ENCODE measurements around the gene DHX35. TPM values are rescaled to one million over a fixed set of nuclear protein-coding genes. Genes with fewer than 3 reads are reported as not detected.
A peak's percentile ranks its signal among the peaks of the same experiment; 100 is the strongest.

The DHX35 gene
- total RNA-seq, 1 donor from 2014 or later: 15.2 TPM

DNA sequence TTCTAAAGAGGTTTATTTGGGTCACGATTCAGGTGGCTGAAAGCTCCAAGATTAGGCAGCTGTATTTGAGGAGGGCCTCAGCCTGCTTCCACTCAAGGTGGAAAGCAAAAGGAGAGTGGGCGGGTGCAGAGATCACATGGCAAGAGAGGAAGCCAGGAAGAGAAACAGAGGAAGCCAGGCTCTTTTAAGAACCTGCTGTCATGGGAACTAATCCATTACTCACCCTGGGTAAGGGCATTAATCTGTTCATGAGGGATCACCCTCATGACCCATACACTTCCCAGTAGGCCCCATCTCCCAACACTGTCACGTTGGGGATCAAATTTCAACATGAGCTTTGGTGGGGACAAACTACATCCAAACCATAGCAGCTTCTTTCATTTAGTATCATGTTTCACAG, 53.9 kb downstream of the DHX35 start:
- no peak for DNase-seq (ENCODE audit: low spot score in 2 of 2, unreplicated experiment in 2 of 2)
- TF ChIP-seq CTCF (IDR thresholded peaks at IDR 0.05; ENCODE audit: unreplicated experiment): no peak
- Mint-ChIP-seq H3K9me3 (peaks cover 16% of the 10 kb centered on the region), H3K36me3 (peaks cover 67% of the 10 kb centered on the region), H3K4me3 (no peak overlapping the region), H3K27me3 (ENCODE audit: low read depth) (no peaks in the 10 kb centered on the region), H3K27ac (no peak overlapping the region), H3K4me1 (no peaks in the 10 kb centered on the region)

GRCh38 chr20:39016506-39016905, 54.4 kb downstream of the DHX35 start:
- TF ChIP-seq CTCF (IDR thresholded peaks at IDR 0.05; ENCODE audit: unreplicated experiment): no peak
- Mint-ChIP-seq H3K4me3 (no peak overlapping the region), H3K36me3 (peaks cover 66% of the 10 kb centered on the region), H3K27ac (no peak overlapping the region), H3K4me1 (no peaks in the 10 kb centered on the region), H3K27me3 (ENCODE audit: low read depth) (no peaks in the 10 kb centered on the region), H3K9me3 (peaks cover 16% of the 10 kb centered on the region)
- no peak for DNase-seq (ENCODE audit: low spot score in 2 of 2, unreplicated experiment in 2 of 2)

DNA sequence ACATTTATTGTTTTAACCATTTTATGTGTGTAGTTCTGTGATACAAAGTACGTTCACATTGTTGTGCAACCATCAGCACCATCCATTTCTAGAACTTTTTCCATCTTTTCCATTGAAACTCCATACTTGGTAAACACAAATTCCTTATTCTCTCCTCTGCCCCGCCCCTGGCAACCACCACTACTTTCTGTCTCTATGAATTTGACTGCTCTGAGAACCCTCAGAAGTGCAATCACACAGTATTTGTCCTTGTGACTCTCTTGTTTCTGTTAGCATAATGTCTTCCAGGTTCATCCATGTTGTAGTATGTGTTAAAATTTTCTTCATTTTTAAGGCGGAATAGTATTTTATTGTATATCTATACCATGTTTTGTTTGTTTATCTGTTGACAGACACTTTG, 56.9 kb downstream of the DHX35 start:
- no peaks in the 10 kb centered on the region for H3K27me3 Mint-ChIP-seq (ENCODE audit: low read depth)
- no peak overlapping the region for H3K27ac Mint-ChIP-seq
- no peak for TF ChIP-seq CTCF (IDR thresholded peaks at IDR 0.05; ENCODE audit: unreplicated experiment)
- no peak for DNase-seq (ENCODE audit: low spot score in 2 of 2, unreplicated experiment in 2 of 2)
- peaks cover 16% of the 10 kb centered on the region for H3K9me3 Mint-ChIP-seq
- H3K4me1 Mint-ChIP-seq: no peaks in the 10 kb centered on the region
- H3K36me3 Mint-ChIP-seq: peaks cover 60% of the 10 kb centered on the region
- H3K4me3 Mint-ChIP-seq: no peak overlapping the region

DNA sequence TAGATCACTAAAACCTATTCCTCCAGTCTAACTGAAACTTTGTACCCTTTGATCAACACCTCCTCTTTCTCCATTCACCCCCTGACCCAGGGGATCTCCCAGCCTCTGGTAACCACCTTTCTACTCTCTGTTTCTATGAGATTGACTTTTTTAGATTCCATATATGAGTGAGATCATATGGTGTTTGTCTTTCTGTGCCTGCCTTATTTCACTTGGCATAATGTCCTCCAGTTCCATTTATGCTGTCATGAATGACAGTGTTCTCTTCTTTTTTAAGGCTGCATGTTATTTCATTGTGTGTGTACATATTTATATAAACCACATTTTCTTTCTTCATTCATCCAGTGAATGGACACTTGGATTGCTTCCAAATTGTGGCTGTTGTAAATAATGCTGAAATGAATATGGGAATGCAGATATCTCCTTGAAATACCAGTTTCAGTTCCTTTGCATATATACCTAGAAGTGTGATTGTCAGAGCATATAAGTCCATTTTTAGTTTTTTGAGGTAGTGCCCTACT, 57.7 kb downstream of the DHX35 start:
- no peaks in the 10 kb centered on the region for H3K4me1 Mint-ChIP-seq
- no peak for TF ChIP-seq CTCF (IDR thresholded peaks at IDR 0.05; ENCODE audit: unreplicated experiment)
- DNase-seq (ENCODE audit: low spot score in 2 of 2, unreplicated experiment in 2 of 2): no peak
- H3K36me3 Mint-ChIP-seq: peaks cover 54% of the 10 kb centered on the region
- no peaks in the 10 kb centered on the region for H3K27me3 Mint-ChIP-seq (ENCODE audit: low read depth)
- H3K9me3 Mint-ChIP-seq: peaks cover 16% of the 10 kb centered on the region
- no peak overlapping the region for H3K4me3 Mint-ChIP-seq
- peak overlapping the region; percentile 4 for H3K27ac Mint-ChIP-seq

DNA sequence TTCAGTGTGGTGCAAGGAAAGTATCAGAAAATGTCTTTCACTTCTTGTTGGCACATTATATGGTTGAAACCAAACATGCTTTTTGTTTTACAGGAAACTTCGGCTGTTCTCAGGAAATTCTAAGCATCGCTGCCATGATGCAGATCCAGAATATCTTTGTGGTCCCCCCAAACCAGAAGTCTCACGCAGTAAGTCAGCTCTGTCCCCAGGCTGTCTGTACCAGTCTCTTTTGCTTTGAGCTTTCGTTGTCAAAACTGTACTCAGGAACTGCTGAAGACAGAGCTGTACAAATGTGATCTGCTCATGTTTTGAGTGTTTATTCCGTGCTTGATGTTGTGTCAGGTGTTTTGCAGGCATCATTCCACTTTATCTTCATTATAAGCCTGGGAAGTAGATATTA, 59.6 kb downstream of the DHX35 start:
- Mint-ChIP-seq H3K4me1 (no peaks in the 10 kb centered on the region), H3K4me3 (no peak overlapping the region), H3K36me3 (peaks cover 47% of the 10 kb centered on the region), H3K9me3 (peaks cover 5% of the 10 kb centered on the region), H3K27me3 (ENCODE audit: low read depth) (no peaks in the 10 kb centered on the region), H3K27ac (no peak overlapping the region)
- no peak for TF ChIP-seq CTCF (IDR thresholded peaks at IDR 0.05; ENCODE audit: unreplicated experiment)
- DNase-seq (ENCODE audit: low spot score in 2 of 2, unreplicated experiment in 2 of 2): no peak

DNA sequence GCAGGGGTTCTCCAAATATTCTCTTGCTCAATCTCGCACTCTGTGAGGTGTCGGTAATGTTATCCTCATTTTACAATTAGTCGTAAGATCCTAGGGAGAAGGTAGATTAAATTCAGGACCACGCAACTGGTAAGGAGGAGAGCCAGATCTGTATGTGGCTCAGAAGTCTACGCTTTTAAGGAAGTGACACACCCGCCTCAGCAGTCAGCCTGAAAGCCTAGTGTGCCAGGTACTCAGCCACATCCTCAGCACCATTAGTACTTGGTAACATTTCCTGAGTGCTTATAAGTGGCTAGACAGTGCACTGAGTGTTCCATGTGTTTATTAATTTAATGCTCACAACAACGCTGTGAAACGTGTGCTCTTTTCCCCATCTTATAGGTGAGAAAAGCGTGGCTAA, 63.7 kb downstream of the DHX35 start:
- no peak for DNase-seq (ENCODE audit: low spot score in 2 of 2, unreplicated experiment in 2 of 2)
- Mint-ChIP-seq H3K4me1 (peaks cover 4% of the 10 kb centered on the region), H3K27ac (no peak overlapping the region), H3K27me3 (ENCODE audit: low read depth) (no peaks in the 10 kb centered on the region), H3K9me3 (no peaks in the 10 kb centered on the region), H3K36me3 (peaks cover 24% of the 10 kb centered on the region), H3K4me3 (no peak overlapping the region)
- no peak for TF ChIP-seq CTCF (IDR thresholded peaks at IDR 0.05; ENCODE audit: unreplicated experiment)
